H1 (cell line): ENCODE results near the gene FANCI. TPM values are rescaled to one million over a fixed set of nuclear protein-coding genes. Genes with fewer than 3 reads are reported as not detected.

Source experiments
- CTCF ChIA-PET: fragments of 300-600 bp; sonication (Branson Sonifier 250); formaldehyde crosslinking; loops from one replicate; lab custom pipeline; 2021; ENCODE audit not compliant: partially characterized antibody; lab: Charles Lee
- POLR2A ChIA-PET: fragments of 300-600 bp; sonication (Branson Sonifier 250); formaldehyde crosslinking; loops from one replicate; lab custom pipeline; 2021; ENCODE audit warnings: inconsistent platforms; ENCODE audit not compliant: partially characterized antibody; lab: Charles Lee
- DNase-seq, 2 experiments: peaks; one replicate each; pipeline versions ENCODE4 v3.0.0 to v3.0.0-alpha.2; 2010 to 2022; ENCODE audit warnings: low spot score in 2 of 2, low read depth in 1 of 2, mixed read lengths in 1 of 2
- FAIRE-seq: peaks from 2 replicates; lab custom pipeline; 2011; peaks lifted over from hg19 to GRCh38; lab: Jason Lieb, UNC
- H2AFZ ChIP-seq: 2 replicates; pipeline ENCODE4 v1.8.1; 2012; ENCODE audit warnings: low read length, inconsistent platforms
- H2AK5ac ChIP-seq: 2 replicates; pipeline ENCODE4 v1.6.1; 2013; ENCODE audit warnings: low read depth, low read length
- H2BK120ac ChIP-seq: replicated peaks from 2 replicates; pipeline ENCODE3; 2013; ENCODE audit warnings: low read depth, low read length, inconsistent platforms
- H2BK12ac ChIP-seq: 2 replicates; pipeline ENCODE4 v1.6.1; 2013; ENCODE audit warnings: low read depth, low read length
- H2BK15ac ChIP-seq: 2 replicates; pipeline ENCODE4 v1.6.1; 2013; ENCODE audit warnings: low read length
- H2BK20ac ChIP-seq: 2 replicates; pipeline ENCODE4 v1.6.1; 2013; ENCODE audit warnings: low read length
- H2BK5ac ChIP-seq: 2 replicates; pipeline ENCODE4 v1.6.1; 2013; ENCODE audit warnings: low read depth, low read length
- H3K14ac ChIP-seq: 2 replicates; pipeline ENCODE4 v1.6.1; 2013; ENCODE audit warnings: inconsistent platforms; ENCODE audit not compliant: insufficient read length
- H3K18ac ChIP-seq: 2 replicates; pipeline ENCODE4 v1.6.1; 2013; ENCODE audit warnings: low read length; ENCODE audit errors: extremely low read depth
- H3K23ac ChIP-seq: 2 replicates; pipeline ENCODE4 v1.6.1; 2013; ENCODE audit warnings: inconsistent platforms; ENCODE audit not compliant: insufficient read length
- H3K23me2 ChIP-seq: 2 replicates; pipeline ENCODE4 v1.6.1; 2013; ENCODE audit warnings: low read depth, low read length
- H3K27ac ChIP-seq: 2 replicates; pipeline ENCODE4 v1.6.1; 2011; ENCODE audit warnings: low read depth, low read length, inconsistent platforms
- H3K27me3 ChIP-seq, 4 experiments: replicated peaks in 1 of 4; 1 replicate in 1 of 4; 2 replicates in 3 of 4; pipeline versions ENCODE4 v1.6.1 to v1.8.1; 2011 to 2013; ENCODE audit warnings: low read length in 3 of 4, mild to moderate bottlenecking in 3 of 4, inconsistent platforms in 2 of 4, mixed read lengths in 2 of 4, moderate library complexity in 1 of 4; ENCODE audit not compliant: control insufficient read depth in 3 of 4, insufficient read depth in 3 of 4; ENCODE audit errors: extremely low read depth in 1 of 4
- H3K36me3 ChIP-seq, 4 experiments: 2 replicates each; pipeline versions ENCODE4 v1.6.1 to v1.8.1; 2011 to 2013; ENCODE audit warnings: mild to moderate bottlenecking in 4 of 4, low read length in 3 of 4, moderate library complexity in 2 of 4, control low read depth in 1 of 4, inconsistent platforms in 1 of 4; ENCODE audit not compliant: insufficient read depth in 4 of 4, control insufficient read depth in 2 of 4
- H3K4ac ChIP-seq: replicated peaks from 2 replicates; pipeline ENCODE3; 2013; ENCODE audit warnings: low read length, low read depth, mixed read lengths, inconsistent platforms; ENCODE audit not compliant: insufficient read length
- H3K4me1 ChIP-seq, 4 experiments: replicated peaks in 1 of 4; 1 replicate in 1 of 4; 2 replicates in 3 of 4; pipeline versions ENCODE4 v1.6.1 to v1.8.1; 2011 to 2013; ENCODE audit warnings: low read length in 3 of 4, inconsistent platforms in 2 of 4, mixed read lengths in 1 of 4; ENCODE audit not compliant: insufficient read depth in 4 of 4, control insufficient read depth in 3 of 4
- H3K4me2 ChIP-seq, 2 experiments: 2 replicates each; pipeline versions ENCODE4 v1.6.1 to v1.8.1; 2011 to 2013; ENCODE audit warnings: low read depth in 2 of 2, low read length in 2 of 2, control low read depth in 1 of 2, inconsistent platforms in 1 of 2, mild to moderate bottlenecking in 1 of 2; ENCODE audit not compliant: insufficient read depth in 1 of 2
- H3K4me3 ChIP-seq, 4 experiments: fragments of 200-600, 300-600 bp in 1 of 4; sonication (generic), shearing (Covaris generic), sonication (Bioruptor Twin) in 1 of 4; 2 replicates each; pipeline versions ENCODE4 v1.5.1 to v1.8.1; 2011 to 2016; ENCODE audit warnings: low read length in 4 of 4, low read depth in 3 of 4, control low read depth in 2 of 4, inconsistent platforms in 2 of 4, mild to moderate bottlenecking in 2 of 4, mixed read lengths in 1 of 4, moderate library complexity in 1 of 4; ENCODE audit not compliant: insufficient read depth in 2 of 4; ENCODE audit errors: extremely low read depth in 1 of 4
- H3K56ac ChIP-seq: replicated peaks from 2 replicates; pipeline ENCODE3; 2013; ENCODE audit warnings: low read depth, mild to moderate bottlenecking, mixed read lengths, low read length, inconsistent platforms; ENCODE audit not compliant: insufficient read length
- H3K79me1 ChIP-seq: 2 replicates; pipeline ENCODE4 v1.6.1; 2013; ENCODE audit warnings: low read depth, low read length, control low read depth
- H3K79me2 ChIP-seq, 2 experiments: 2 replicates each; pipeline versions ENCODE4 v1.6.1 to v1.8.1; 2012 to 2013; ENCODE audit warnings: low read length in 2 of 2, mild to moderate bottlenecking in 2 of 2, inconsistent platforms in 1 of 2; ENCODE audit not compliant: insufficient read depth in 2 of 2, control insufficient read depth in 1 of 2
- H3K9ac ChIP-seq, 4 experiments: replicated peaks in 1 of 4; 1 replicate in 1 of 4; 2 replicates in 3 of 4; pipeline versions ENCODE4 v1.6.1 to v1.8.1; 2011 to 2013; ENCODE audit warnings: low read depth in 3 of 4, low read length in 3 of 4, control low read depth in 2 of 4, mild to moderate bottlenecking in 2 of 4, moderate library complexity in 2 of 4, inconsistent platforms in 1 of 4; ENCODE audit errors: extremely low read depth in 1 of 4
- H3K9me3 ChIP-seq, 2 experiments: 2 replicates each; pipeline versions ENCODE4 v1.6.1 to v1.8.1; 2012 to 2013; ENCODE audit warnings: mild to moderate bottlenecking in 2 of 2, moderate library complexity in 2 of 2, control low read depth in 1 of 2, inconsistent platforms in 1 of 2, low read depth in 1 of 2, low read length in 1 of 2, mixed read lengths in 1 of 2; ENCODE audit not compliant: insufficient read depth in 2 of 2
- H4K20me1 ChIP-seq, 2 experiments: replicated peaks in 1 of 2; 2 replicates each; pipeline versions ENCODE3 to v1.8.1; 2011 to 2013; ENCODE audit warnings: inconsistent platforms in 2 of 2, low read length in 2 of 2, mild to moderate bottlenecking in 1 of 2; ENCODE audit not compliant: insufficient read depth in 2 of 2, control insufficient read depth in 1 of 2
- H4K5ac ChIP-seq: 2 replicates; pipeline ENCODE4 v1.6.1; 2013; ENCODE audit warnings: low read length, low read depth, mixed read lengths, inconsistent platforms; ENCODE audit not compliant: insufficient read length
- H4K8ac ChIP-seq: 2 replicates; pipeline ENCODE4 v1.8.0; 2013; ENCODE audit warnings: mild to moderate bottlenecking, moderate library complexity, low read length, inconsistent platforms; ENCODE audit not compliant: insufficient read depth; ENCODE audit errors: extremely low read depth
- H4K91ac ChIP-seq: replicated peaks from 2 replicates; pipeline ENCODE3; 2013; ENCODE audit warnings: low read length, mixed read lengths, inconsistent platforms; ENCODE audit not compliant: insufficient read length
- BCL11A ChIP-seq, 2 experiments: IDR thresholded peaks; one replicate each; pipeline ENCODE4 v1.6.1; 2011; ENCODE audit warnings: low read depth in 2 of 2, low read length in 2 of 2, mild to moderate bottlenecking in 2 of 2
- CHD2 ChIP-seq: IDR thresholded peaks from 2 replicates; pipeline ENCODE4 v1.6.1; 2012; ENCODE audit warnings: low read length, improper control_type of control experiment
- FOSL1 ChIP-seq: IDR thresholded peaks from 2 replicates; pipeline ENCODE4 v1.6.1; 2011; ENCODE audit warnings: mild to moderate bottlenecking, low read depth, low read length, moderate library complexity; ENCODE audit not compliant: insufficient read depth
- HDAC6 ChIP-seq: IDR thresholded peaks from one replicate; pipeline ENCODE4 v1.7.1; 2012; ENCODE audit warnings: low read depth, mild to moderate bottlenecking, inconsistent platforms, low read length, moderate library complexity
- JUND ChIP-seq: IDR thresholded peaks from 2 replicates; pipeline ENCODE4 v1.6.1; 2011; ENCODE audit warnings: mild to moderate bottlenecking, improper control_type of control experiment, low read length
- NRF1 ChIP-seq: IDR thresholded peaks from 2 replicates; pipeline ENCODE4 v1.6.1; 2011; ENCODE audit warnings: mild to moderate bottlenecking, low read depth, low read length, improper control_type of control experiment
- PHF8 ChIP-seq: fragments of 200-600 bp; sonication (generic); conservative IDR thresholded peaks from 2 replicates; pipeline ENCODE4 v1.7.1; 2012; ENCODE audit warnings: low read depth, mild to moderate bottlenecking, inconsistent platforms, low read length, moderate library complexity
- POLR2A ChIP-seq, 2 experiments: IDR thresholded peaks; 1 replicate in 1 of 2; 2 replicates in 1 of 2; pipeline ENCODE4 v1.6.1; 2011; ENCODE audit warnings: low read depth in 2 of 2, low read length in 2 of 2, mild to moderate bottlenecking in 2 of 2; ENCODE audit errors: control extremely low read depth in 1 of 2
- RXRA ChIP-seq: IDR thresholded peaks from 2 replicates; pipeline ENCODE4 v1.6.1; 2011; ENCODE audit warnings: low read depth, mild to moderate bottlenecking, low read length, moderate library complexity; ENCODE audit not compliant: insufficient read depth
- SAP30 ChIP-seq: fragments of 300-600 bp; sonication (generic); IDR thresholded peaks from 2 replicates; pipeline ENCODE4 v1.7.1; 2012; ENCODE audit warnings: low read length, moderate library complexity, mild to moderate bottlenecking, inconsistent platforms; ENCODE audit not compliant: insufficient read depth, insufficient replicate concordance
- SIRT6 ChIP-seq: IDR thresholded peaks from one replicate; pipeline ENCODE4 v1.7.1; 2012; ENCODE audit warnings: low read length, inconsistent platforms
- SUZ12 ChIP-seq: fragments of 200-600 bp; sonication (generic); IDR thresholded peaks from 2 replicates; pipeline ENCODE4 v1.6.1; 2012; ENCODE audit warnings: mild to moderate bottlenecking, inconsistent platforms, low read length, moderate library complexity, mixed read lengths
- TAF1 ChIP-seq: IDR thresholded peaks from 2 replicates; pipeline ENCODE4 v1.6.1; 2011; ENCODE audit warnings: mild to moderate bottlenecking, low read depth, low read length
- TEAD4 ChIP-seq: IDR thresholded peaks from 2 replicates; pipeline ENCODE4 v1.6.1; 2012; ENCODE audit warnings: low read depth, low read length, inconsistent platforms, mixed read lengths
- ZNF274 ChIP-seq: IDR thresholded peaks from 2 replicates; pipeline ENCODE4 v1.7.0; 2012; ENCODE audit warnings: low read length, borderline replicate concordance; ENCODE audit errors: extremely low read depth
- WGBS, 2 experiments: shearing (Covaris generic) in 1 of 2; methylation state at CpG; one replicate each; pipeline versions ENCODE4 v1.1.6 to v1.1.7; 2013 to 2015; ENCODE audit warnings: low lambda C conversion rate in 2 of 2, mixed read lengths in 2 of 2, inconsistent platforms in 1 of 2, low coverage in 1 of 2, missing lambda C conversion rate in 1 of 2; ENCODE audit not compliant: insufficient replicate concordance in 2 of 2, insufficient coverage in 1 of 2, insufficient read length in 1 of 2; ENCODE audit errors: extremely low coverage in 1 of 2, missing lambda C conversion rate in 1 of 2; 5-methylcytosine and 5-hydroxymethylcytosine counted together
- polyA plus RNA-seq, 7 experiments: library from polyadenylated mRNA; depleted of rRNA in 3 of 7; stranded (reverse) in 5 of 7; unstranded in 2 of 7; fragments of >200 nt in 5 of 7; fragments of 200-250 nt in 2 of 7; gene quantifications; 1 replicate in 5 of 7; 2 replicates in 1 of 7; 4 replicates in 1 of 7; pipeline versions ENCODE4 v1.2.1 to v1.2.3, GENCODE V29; 2011 to 2013; ENCODE audit warnings: missing spikeins in 2 of 7, mixed read lengths in 2 of 7
- total RNA-seq: library from RNA; stranded (reverse); fragmentation: NEBNext Ultra II Directional; extraction: Animal tissue kit (Norgen Biotek cat#: 25700); gene quantifications from 2 replicates; pipeline ENCODE4 v1.2.1, GENCODE V29; 2021

Gene FANCI
- total and polyA plus RNA-seq, 2 of the 8 experiments (the other 6 are each of a cell fraction or from before 2014, with no cell fraction given), result 37.8 to 115 TPM

- Histone ChIP-seq H2BK5ac (no peak overlapping the region), H3K27ac (no peak overlapping the region), H2BK120ac (no peak overlapping the region), H4K91ac (no peak overlapping the region), H3K4me2 (no peak overlapping the region), H4K20me1 (no peaks in the 10 kb centered on the region), H4K8ac (no peak overlapping the region), H3K4me3 (no peak overlapping the region), H3K23me2 (peaks cover 9% of the 10 kb centered on the region), H3K79me1 (no peaks in the 10 kb centered on the region; the same call in 1 of the 2 replicates), H3K36me3 (peaks cover 0 to 4% (median 1%) of the 10 kb centered on the region in 4 experiments; a peak in 3 of 8 replicates), H3K27me3 (peaks cover 0 to 4% (median 1%) of the 10 kb centered on the region in 4 experiments; a peak in 2 of 7 replicates), H3K4ac (no peak overlapping the region), H3K18ac (no peak overlapping the region), H2BK20ac (no peak overlapping the region), H3K14ac (no peak overlapping the region), H2AK5ac (no peak overlapping the region), H2AFZ (no peak overlapping the region), H3K9me3 (no peaks in the 10 kb centered on the region), H2BK12ac (no peak overlapping the region), H3K79me2 (peaks cover 0 to 7% of the 10 kb centered on the region in 2 experiments; a peak in 2 of 4 replicates), H2BK15ac (no peak overlapping the region), H3K9ac (no peak overlapping the region), H3K23ac (no peak overlapping the region), H3K56ac (no peak overlapping the region), H4K5ac (no peak overlapping the region), H3K4me1 (peaks cover 0 to 9% (median 2%) of the 10 kb centered on the region in 4 experiments; a peak in 4 of 7 replicates)
- WGBS, 2 experiments, result 86% methylated on average over 6 of the region's 6 CpGs; no CpG with 5 or more reads in 1 of the 2 experiments
- ChIA-PET POLR2A (no interaction called here), CTCF (interaction anchor here (1.0 to 5.6 kb wide), 7 partner anchors 8 to 105 kb away, joined by 3 to 48 read pairs (median 4); no protein-coding TSS in a partner anchor)
- DNase-seq (no peak), FAIRE-seq (no peak)
- TF ChIP-seq SUZ12 (no peak), SIRT6 (no peak), HDAC6 (no peak), FOSL1 (no peak), JUND (no peak), NRF1 (no peak), SAP30 (no peak), RXRA (no peak), ZNF274 (no peak), TEAD4 (no peak), BCL11A (IDR thresholded peaks at IDR 0.05; ENCODE audit: low read depth in 2 of 2, low read length in 2 of 2) (no peak), CHD2 (no peak), PHF8 (no peak), POLR2A (IDR thresholded peaks at IDR 0.05; ENCODE audit: control extremely low read depth in 1 of 2, low read depth in 2 of 2, low read length in 2 of 2) (no peak), TAF1 (no peak)
Observed at GRCh38 chr15:89338036-89338435, 94.3 kb downstream of the FANCI start.
